Right kidney (tissue), 1 donor: ENCODE measurements around the gene RHEX.

Experiments
- DNase-seq: peaks from one replicate; pipeline ENCODE4 v3.0.0-alpha.2; 2016

Gene RHEX

GRCh38 chr1:206117151-206117948, 64.4 kb downstream of the RHEX start, which contains the start of gene AVPR1B:
TSS of gene AVPR1B (minus strand) at chr1:206117388. CDS start at chr1:206116890, 498 bp downstream.
- peak; percentile 75 for DNase-seq

- DNase-seq, result no peak
Measured at GRCh38 chr1:206120406-206120805, 67.4 kb downstream of the RHEX start.

GRCh38 chr1:206121269-206121668, 68.3 kb downstream of the RHEX start:
- no peak for DNase-seq

GRCh38 chr1:206122686-206123085, 69.7 kb downstream of the RHEX start:
- no peak for DNase-seq

GRCh38 chr1:206125346-206125745, 72.4 kb downstream of the RHEX start:
- no peak for DNase-seq

- no peak for DNase-seq
Measured at GRCh38 chr1:206127336-206127735, 74.4 kb downstream of the RHEX start.

- no peak for DNase-seq
Measured at GRCh38 chr1:206128196-206128595, 75.2 kb downstream of the RHEX start.

GRCh38 chr1:206131037-206131436, 78.1 kb downstream of the RHEX start:
- no peak for DNase-seq

GRCh38 chr1:206133751-206134415, 80.9 kb downstream of the RHEX start:
- DNase-seq, result no peak

- no peak for DNase-seq
Measured at GRCh38 chr1:206135248-206135647, 82.3 kb downstream of the RHEX start.

- no peak for DNase-seq
Measured at GRCh38 chr1:206136241-206136640, 83.3 kb downstream of the RHEX start.

- no peak for DNase-seq
Measured at GRCh38 chr1:206142011-206142410, 89.0 kb downstream of the RHEX start.

- DNase-seq, result no peak
Measured at GRCh38 chr1:206142770-206143169, 89.8 kb downstream of the RHEX start.

- DNase-seq, result peak; percentile 41
Measured at GRCh38 chr1:206143537-206144172, 90.7 kb downstream of the RHEX start.

- no peak for DNase-seq
Measured at GRCh38 chr1:206144605-206145004, 91.6 kb downstream of the RHEX start.

- no peak for DNase-seq
Measured at GRCh38 chr1:206145771-206146290, 92.9 kb downstream of the RHEX start.
